NCI-H748 (cell line): ENCODE data around the gene FSTL4.

Experiments
- DNase-seq: peaks from one replicate; lab custom pipeline; 2025; ENCODE audit not compliant: unreplicated experiment; lab: John Stamatoyannopoulos, UW

Gene FSTL4

GRCh38 chr5:133612249-133612860 lies at the start of gene FSTL4:
Gene FSTL4 (minus strand): TSS chr5:133612541.
- peak; percentile 88 for DNase-seq

DNA sequence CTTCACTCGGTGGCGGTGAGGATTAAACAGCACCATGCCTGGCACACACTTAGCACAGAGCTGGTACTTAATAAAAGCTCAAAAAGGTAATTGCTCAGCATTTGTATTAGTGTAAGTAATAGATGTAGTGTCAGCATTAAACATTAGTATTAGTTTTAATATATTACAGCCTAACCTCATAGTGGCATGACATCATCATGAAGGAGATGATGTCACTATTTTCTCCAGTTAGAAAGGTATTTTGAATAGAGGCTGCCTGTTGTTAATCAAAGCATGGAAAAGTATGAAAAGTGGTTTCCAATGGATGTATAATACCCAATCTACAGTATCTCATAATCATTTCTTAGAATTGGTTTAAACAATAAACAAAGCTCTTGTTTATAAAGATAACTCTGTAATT lies 49.0 kb upstream of the FSTL4 start:
- DNase-seq = no peak

GRCh38 chr5:133658327-133658726 lies 46.0 kb upstream of the FSTL4 start:
- DNase-seq = no peak

- DNase-seq = no peak
These were observed 44.7 kb upstream of the FSTL4 start for GRCh38 chr5:133657036-133657435.

- DNase-seq = no peak
These were observed 43.6 kb upstream of the FSTL4 start for GRCh38 chr5:133655966-133656365.

DNA sequence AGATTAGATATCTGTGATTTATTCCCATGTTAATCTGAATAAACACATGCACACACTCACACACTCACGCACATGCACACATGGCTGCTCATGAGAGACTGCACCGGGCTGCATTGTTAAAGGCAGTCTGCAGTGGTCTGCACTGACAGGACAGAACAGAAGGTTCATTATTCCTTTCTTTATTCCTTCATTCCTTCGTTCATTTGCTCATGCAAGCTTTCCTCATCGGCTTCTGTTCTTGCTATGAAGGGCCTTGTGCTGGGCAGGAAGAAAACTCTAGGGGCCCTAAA lies 41.4 kb upstream of the FSTL4 start:
- no peak for DNase-seq

DNA sequence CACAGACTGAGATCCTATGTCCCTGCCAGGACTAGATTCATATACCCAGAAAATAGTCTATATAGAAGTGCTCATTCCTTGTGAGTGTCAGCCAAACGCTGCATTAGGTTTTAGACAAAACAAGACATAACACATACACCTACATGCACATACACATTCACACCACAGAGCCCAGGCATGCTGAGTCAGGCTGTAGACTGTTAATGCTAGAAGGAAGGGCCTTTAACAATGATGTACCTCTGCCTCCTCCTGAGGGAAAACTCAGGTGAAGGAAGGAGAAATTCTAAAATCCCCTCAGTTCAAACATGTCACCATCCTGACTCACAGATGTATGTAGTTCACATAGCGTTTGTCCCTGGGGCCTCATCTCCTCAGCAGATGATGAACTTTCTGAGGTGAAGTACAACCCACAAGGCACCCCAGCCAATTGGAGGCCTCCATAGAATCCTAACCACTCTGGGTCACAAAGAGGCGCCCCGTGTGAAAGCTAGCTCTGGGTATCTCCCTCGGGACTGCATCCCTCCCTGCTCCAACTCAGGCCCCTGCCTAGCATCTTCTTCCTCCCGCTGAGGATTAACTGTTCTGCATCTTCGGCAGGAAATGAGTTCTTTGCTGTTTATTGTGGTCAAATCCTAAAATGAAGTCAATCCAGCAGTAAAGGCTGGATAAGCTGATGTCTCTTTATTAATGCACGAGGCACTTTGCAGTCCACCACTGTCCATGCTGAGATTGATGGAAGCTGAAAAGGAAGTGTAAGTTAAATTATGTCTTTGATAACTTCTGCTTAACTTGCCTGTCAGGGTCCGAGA lies 40.8 kb upstream of the FSTL4 start:
- DNase-seq = no peak

DNA sequence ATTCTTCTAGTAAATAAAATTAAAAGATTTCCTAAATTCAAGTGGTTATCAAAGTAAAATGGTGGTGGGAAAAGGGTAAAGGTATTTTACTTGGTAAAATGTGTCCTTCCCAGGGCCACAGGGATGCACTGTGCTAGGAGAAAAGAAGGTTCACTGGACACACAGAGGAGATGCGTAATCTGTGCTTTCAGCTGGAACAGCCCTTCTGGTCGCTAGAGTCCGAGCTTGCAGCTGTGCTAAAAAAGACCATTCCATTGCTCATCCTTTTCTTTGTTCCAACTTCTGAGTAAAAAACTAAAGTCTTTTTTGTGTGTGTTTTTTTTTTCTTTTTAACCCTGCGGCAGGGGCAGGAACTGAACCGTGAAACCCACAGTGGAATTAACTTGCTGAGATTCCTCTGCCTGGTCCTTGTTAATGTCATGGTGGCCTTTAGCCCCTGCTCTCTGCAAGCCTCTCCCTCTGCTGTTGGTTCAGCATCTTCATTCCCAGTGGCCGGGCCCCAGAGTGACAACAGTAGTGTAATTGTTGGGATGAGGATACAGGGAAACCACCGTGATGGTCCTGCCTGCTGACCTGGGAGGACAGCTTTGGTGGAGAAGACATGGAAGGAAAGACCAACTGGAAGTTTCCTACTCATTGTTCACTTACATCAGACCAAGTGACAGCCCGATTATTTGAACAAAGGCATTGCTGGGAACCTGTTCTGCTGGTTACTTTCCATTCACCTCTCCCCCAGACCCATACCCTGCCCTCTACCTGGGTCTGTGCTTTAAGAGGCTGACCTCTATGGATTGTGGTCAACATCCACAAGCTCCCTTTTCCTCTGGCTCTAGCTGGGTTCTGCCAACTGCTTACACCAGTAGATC lies 31.9 kb upstream of the FSTL4 start:
- peak; percentile 8 for DNase-seq

- no peak for DNase-seq
These were observed 31.0 kb upstream of the FSTL4 start for GRCh38 chr5:133643365-133643764.

DNA sequence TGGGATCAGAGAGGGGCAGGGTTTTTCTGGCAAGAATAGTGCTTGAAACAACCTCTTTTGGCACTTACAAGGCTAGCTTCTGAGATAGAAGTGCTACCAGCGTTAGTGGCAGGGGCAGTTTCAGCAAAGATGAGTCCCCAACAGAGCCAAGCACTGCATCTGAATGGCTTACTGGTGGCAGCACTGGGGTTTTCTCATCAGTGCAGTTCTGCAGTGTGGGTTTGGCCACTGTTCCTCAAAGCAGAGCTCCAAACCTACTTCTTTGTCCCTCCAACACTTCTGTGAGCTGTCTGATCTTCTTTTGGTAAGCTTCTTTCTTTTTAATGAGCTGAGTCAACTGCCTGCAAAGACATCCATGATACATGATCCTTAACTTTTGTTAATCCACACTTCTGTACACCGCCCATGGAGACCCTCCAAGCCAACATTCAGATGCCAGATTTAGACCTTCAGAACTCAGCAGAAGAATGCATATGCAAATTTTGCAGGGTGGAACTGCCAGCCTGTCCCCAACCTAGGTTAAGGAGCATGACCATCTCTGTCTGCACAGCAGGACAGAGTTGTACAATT lies 29.9 kb upstream of the FSTL4 start:
- no peak for DNase-seq

- no peak for DNase-seq
These were observed 29.3 kb upstream of the FSTL4 start for GRCh38 chr5:133641683-133642082.

GRCh38 chr5:133639850-133640528 lies 27.6 kb upstream of the FSTL4 start:
- peak; percentile 6 for DNase-seq

GRCh38 chr5:133638436-133638835 lies 26.1 kb upstream of the FSTL4 start:
- DNase-seq = no peak

- no peak for DNase-seq
These were observed 24.9 kb upstream of the FSTL4 start for GRCh38 chr5:133637206-133637605.

- no peak for DNase-seq
These were observed 22.7 kb upstream of the FSTL4 start for GRCh38 chr5:133635051-133635450.

- no peak for DNase-seq
These were observed 14.8 kb upstream of the FSTL4 start for GRCh38 chr5:133627180-133627579.

DNA sequence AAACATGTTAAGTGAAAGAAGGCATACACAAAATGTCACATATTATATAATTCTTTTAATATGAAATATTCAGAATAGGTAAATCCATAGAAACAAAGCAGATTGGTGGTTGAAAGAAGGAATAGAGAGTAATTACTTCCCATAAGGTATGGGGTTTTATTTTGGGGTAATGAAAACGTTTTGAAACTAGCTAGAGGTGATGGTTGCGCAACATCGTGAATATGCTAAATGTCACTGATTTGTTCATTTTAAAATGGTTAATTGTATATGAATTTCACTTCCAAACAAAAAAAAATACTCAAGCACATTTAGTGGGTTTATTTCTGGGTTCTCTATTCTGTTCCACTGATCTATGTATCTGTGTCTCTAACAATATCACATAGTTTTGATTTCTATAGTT lies 12.0 kb upstream of the FSTL4 start:
- no peak for DNase-seq

GRCh38 chr5:133618141-133618540 lies 5.8 kb upstream of the FSTL4 start:
- DNase-seq = no peak

DNA sequence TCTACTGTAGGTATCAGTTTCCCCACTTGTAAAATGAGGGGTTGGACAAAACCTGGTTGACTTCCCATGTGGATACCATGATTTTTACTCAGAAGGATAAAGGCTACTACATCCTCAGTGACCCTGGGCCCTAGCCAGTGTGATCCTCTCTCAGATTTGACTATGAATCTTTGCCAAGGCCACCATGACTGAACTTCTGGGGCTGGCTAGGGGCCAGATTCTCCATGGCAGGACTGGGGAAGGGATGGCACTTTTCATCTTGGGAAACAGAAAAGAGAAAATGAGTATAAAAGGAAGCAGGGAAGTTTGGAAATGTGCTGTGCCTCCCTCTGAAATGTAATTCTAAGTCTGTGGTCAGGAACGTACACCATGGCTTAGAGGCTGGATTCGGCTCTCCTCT lies 1.4 kb upstream of the FSTL4 start:
- DNase-seq = no peak

DNA sequence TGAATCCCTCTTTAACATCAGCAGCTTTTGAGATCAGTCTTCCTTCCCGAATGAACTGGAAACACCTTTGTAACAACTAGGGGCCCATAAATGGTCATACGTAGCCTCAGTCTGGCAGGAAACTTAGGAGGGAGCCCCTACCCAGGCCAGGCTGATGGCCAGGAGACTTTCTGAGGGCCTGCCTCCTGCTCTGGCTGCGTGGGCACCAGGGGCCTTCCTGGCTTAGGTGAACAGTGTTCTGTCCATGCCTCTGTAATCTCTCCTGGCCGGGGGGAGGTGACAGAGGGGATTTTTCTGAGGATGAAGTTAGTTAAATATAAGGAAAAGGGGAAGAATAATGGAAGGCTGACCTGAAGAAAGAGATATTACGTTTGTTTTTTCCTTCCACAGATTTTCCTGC lies 843 bp upstream of the FSTL4 start:
- no peak for DNase-seq
